HG02763 (cell line): Measurements from ENCODE around the gene PSMB5.
A peak's percentile ranks its signal among the peaks of the same experiment; 100 is the strongest.

Experiments
- ATAC-seq: cut with Tn5 transposase; IDR thresholded peaks from one replicate; pipeline ENCODE4 v1.9.1; 2021; ENCODE audit warnings: mild to moderate bottlenecking, moderate library complexity; ENCODE audit not compliant: unreplicated experiment

PSMB5 gene

DNA sequence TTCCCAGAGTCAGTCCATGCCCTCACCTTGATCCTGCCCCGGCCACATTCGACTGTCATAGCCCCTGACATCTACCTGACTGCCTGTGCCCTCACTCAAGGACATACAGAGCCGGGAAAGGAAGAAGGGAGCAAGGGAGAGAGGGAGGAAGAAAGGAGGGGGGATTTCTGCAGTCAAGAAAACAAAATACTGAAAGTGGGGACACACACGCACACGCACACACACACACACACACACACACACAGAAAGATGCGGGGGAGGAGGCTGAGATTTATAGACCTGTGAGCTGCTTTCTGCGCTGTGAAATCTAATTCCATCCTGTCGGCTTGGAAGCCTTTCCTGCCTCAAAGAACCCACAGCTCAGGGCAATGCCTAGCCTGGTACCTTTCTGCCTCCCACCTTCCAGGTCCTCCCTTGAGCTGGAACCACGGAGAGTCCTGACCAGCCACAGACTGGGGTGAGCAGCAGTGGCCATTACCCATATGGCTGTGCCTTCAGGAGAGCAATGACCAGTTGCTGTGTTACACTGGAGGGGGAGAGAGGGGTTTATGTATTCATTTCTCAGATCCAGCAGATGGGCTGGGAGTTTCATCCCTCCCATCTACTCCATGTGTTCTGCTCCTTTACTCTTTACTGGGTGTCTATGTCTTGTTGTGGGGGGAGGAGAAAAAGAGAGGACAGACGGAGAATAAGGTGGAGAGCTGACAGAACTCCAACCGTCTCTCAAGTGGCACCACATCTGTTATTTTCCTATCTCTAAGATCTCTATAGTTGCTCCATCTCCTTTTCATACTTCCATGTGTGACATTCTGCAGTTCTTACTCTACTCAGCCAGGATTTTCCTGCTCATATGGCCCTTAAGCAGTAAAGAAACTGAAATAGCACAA is 37.7 kb downstream of the PSMB5 start:
- ATAC-seq: no peak

DNA sequence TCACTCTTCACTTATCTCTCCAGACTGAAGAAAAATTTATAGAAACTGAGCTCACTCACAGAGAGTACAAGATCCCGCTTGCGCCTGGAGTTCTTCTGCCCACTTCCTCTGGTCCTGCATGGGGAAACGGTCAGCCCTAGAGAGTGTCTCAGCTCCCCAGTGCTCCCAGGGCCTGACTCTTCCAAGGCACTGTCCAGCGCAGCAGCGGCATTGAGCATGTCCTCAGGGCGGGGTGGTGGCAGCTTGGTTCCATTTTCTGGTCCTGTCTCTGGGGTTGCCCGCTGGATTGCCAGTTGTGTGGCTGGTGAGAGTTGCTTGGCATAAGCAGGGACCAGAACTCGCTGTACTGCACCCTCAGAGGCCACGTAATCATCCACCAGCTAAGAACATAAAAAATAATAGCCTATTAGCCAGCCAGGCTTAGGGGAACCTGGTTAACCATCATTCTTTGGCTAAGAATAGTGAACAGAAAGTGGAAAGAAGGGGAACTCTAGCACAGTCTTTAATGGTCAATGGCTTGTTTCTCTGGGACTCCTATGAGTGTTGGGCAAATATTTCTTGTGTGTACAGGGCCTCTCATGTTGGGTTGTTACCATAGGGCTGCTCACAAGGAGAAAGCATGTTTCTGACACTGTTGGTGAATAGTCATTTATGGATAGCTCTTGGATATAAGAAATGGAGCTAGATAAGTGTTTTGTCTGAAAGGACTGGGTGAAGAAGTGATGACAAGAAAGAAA is 38.6 kb downstream of the PSMB5 start:
- no peak for ATAC-seq

DNA sequence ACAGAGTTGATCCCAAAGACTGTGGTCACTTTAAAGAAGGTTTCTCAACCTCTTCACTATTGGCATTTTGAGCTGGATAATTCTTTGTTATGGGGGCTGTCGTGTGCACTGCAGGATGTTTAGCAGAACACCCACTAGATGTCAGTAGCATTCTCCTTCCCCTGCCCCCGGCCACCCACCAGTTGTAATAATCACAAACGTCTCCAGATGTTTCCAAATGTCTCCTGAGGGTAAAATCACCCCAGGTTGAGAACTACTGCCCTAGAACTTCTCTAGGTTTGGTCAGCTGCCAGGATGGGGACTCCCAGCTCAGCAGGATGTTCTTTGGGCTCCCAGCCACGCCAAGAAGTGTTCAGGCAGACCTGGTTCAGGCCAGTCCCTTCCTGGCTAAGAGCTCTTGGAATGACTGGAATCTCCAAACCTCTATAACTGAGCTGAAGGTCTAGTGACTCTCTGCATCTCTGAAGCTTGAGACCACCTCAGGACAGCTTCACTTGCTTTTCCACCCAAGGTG is 39.9 kb downstream of the PSMB5 start:
- no peak for ATAC-seq

DNA sequence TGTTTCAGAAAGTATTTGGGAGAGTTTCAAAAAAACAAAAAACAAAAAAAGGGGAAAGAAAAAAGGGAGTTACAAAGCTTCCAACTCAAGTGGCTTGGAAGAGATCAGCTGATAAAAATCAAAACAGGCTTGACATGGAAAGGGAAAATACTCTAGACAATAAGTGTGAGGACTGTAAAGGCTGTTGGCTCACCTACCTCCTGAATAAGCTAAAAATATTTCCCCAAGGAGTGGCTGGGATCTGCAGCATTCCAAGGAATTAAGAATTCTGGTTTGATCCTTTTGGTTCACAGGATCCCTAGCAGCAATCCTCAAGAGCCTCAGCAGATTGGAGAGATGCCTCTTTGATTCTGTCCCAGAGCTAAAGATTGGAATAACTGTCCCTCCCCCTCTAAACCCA is 41.2 kb downstream of the PSMB5 start:
- no peak for ATAC-seq

DNA sequence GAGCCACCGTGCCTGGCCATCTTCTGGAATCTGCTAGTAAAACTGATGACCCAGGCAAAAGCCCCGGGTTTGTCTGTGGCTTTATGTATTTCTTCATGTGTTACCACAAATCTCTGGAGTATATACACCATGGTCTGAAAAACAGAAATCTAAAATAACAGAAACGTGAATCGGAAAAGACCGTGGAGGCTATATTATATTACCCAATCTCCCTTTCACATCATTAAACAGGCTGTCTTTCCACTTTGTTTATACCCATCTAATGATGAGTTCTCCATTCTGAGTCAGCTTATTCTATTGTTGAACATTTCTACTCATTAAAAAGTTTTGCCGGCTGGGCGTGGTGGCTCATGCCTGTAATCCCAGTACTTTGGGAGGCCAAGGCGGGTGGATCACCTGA is 42.8 kb downstream of the PSMB5 start:
- ATAC-seq: no peak

DNA sequence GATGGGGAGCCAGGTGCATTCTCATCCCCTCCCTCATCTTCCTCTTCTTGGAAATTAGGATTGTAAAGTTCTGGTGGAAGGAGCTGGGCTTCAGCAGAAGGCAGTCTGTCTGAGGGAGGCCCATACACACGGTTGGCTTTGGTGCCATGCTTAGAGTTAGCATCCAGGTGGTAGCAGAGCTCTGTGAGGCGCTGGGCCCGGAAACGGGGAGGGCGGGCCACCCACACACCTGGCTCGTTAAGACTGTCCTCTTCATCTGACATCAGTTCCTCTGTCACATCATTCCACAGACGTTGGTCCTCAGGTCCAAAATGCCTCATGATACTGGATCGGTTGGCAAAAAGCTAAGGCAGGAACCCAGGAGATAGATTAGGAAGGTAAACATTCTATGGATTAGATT is 47.4 kb downstream of the PSMB5 start:
- no peak for ATAC-seq

DNA sequence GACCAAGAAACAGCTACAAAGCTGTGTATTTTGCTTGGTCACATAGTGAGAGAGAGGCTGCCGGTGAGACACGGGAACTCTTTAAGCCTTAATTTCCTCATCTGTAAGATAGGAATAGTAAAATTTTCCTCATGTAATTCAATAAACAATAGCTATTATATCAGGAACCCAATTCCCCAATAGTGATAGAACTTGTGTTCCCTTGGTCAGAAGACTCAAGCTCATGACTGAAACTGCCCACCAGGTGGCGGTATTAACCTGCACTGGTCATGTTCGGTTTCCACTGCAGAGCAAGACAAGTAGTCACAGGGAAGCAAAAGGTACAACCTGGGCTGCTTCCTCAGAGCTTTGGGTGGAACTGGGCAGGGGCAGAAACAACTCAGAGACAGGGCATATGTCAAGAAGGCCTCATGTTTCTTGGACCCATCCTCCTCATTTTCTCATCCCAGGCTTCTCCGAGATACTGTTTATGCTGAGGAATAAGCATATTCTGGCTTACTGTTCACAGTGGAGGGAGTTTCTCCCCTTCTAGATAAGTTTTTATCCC is 48.1 kb downstream of the PSMB5 start:
- peak; percentile 45 for ATAC-seq

DNA sequence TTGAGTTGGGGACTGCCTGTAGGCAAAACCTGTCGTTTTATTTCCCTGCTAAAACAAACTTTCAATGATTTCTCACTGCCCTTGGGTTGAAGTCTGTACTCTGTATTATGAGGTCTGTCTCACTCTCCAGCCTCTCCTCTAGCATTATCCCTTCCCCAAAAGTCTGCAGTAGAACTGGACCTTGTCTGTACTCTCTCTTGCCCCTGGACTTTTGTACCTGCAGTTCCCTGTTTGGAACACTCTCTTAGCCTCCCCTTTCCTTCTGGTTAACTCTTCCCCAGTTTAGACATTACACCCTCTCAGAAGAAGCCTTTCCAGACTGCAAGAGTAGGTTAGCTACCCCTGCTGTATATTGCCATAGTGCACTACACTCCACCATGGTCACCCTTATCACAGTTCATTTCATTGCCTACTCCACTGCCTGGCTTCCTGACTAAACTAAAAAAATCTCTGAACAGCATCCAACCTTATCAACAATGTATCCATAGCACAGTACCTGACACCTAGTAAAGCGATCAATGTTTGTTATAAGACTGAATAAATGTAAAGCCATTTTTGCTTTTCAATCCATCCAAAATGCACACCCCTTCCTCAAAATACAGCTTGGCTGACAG is 48.7 kb downstream of the PSMB5 start:
- no peak for ATAC-seq

DNA sequence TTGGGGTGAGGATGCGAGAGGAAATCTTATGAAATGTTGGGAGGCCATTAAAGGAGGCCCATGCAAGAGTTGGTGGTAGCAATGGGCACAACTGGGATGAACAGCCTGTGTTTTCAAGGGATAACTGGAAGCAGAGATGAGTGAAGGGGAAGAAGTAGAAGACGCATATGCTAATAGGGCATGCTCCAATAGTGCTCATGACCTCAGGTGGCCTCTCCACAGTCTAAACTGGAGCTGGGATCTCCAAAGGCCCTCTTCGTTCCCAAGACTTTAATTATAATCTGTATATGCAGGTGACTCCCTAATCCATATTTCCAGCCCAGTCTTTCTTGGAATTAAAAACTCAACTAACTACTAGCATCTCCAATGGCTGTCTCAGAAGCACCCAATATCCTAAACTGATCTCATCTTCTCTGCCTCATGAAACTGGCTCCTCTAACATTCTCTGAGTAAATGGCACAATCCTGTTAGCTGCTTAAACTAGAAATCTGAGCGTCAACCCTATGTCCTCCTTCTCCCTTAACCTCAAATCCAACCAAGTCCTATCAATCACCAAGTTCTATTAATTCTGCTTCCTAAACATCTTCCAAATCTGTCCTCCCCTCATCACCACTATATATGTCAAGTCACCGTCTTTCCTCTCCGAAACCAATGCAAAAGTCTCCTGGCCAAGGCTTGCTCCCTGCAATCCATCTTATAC is 49.6 kb downstream of the PSMB5 start:
- ATAC-seq: no peak

DNA sequence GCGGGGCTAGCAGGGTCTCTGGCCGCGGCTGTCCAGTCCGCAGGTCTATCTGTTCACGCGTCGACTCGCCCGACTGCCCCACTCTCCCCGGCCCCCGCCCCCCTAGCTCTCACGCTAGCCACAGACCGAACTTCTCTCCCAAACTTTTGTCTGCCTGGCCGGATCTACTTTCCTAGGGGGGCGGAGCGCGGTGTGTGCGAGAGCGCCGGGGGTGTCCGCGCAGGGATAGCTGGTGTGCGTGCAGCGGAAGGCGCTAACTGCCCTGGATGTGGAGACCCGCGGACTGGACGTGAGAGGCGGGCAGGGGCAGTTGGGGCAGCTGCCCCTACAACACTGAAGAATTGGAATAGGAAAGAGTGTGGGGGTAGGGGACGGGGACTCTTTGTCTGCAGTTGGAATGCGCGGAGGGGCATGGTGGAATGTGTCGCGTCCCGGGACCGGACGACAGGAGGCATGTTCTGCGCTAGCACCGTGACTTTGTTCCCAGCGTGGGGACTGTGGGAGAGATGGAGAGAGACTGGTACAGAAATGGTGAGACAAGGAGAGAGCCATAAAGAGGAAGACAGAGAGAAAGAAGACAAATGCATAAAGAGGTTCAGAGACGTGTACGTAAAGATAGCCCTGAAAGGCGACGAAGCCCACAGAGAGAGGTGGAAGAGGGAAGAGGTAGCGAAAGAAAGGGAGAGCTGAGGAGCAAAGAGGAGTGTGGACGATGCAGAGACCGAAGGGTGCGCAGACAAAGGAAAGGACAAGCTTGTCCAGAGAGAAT is 52.0 kb downstream of the PSMB5 start, which contains the start of gene AJUBA:
Gene AJUBA (minus strand): TSS at position 75 of the 769 bp plus-strand sequence. CDS start 285 bp downstream, outside the sequence.
- ATAC-seq: no peak

DNA sequence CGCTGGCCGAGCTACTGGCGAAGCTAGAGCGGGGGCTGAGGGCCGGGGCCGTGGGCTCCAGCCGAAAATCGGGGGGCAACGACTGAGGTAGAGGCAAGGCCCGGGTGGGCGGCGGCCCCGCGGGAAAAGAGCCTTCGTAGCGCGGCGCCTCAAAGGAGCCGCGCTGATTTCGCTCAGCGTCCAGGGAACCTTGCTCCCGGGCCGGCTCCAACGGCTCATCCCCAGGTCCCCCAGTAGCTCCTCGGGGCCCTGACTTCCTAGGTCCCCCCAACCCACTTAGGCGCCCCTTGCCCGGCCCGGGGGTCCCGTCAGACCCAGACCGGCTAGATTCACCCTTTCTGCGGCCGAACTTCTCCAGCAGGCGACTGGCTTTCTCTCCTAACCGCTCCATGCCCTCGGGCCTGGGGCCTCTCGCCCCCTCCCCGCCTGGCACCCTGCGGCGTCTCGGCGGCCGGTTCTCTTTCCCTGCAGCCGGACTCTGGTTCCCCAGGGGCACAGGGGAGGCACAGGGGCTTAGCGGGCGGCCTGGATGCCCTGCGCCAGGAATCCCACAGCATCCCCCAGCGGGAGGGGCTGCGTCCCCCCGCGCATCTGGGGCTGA is 52.7 kb downstream of the PSMB5 start:
- ATAC-seq: no peak

DNA sequence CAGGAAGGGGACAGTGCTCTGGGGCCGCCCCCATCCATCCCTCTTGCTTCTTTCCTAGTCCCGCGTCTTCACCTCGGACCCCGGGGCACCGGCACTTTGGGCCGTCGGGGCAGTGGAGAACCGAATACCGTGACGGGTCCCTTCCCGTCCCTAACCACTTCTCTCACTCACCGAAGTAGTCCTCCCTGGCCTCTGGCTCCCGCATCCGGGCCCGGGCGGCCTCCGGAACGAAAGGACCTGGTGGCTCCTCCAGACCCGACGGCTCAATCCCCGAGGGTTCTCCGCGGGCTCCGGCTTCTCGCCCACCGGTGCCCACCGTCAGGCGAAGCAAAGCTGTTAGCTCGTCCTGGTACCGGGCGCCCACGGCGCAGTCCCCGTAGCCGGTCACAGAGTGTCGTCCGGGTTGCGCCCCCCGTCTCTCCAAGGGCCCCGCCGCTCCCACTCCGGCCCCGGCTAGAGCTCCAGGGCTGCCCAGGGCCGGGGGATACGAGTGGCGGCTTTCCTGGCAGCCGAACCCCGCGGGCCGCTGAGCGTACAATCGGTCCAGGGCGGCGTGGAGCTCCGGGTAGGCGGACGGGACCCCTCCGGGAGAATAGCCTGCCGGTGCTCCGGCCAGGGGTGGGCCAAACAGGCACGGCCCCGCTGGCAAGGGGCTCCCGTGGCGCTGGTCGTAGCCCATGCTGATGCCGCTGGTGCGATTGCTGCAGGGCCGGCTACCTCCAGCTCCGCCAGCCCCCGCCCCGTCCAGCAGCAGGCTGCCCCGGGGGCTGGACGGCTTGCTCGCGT is 53.4 kb downstream of the PSMB5 start:
- ATAC-seq: no peak

DNA sequence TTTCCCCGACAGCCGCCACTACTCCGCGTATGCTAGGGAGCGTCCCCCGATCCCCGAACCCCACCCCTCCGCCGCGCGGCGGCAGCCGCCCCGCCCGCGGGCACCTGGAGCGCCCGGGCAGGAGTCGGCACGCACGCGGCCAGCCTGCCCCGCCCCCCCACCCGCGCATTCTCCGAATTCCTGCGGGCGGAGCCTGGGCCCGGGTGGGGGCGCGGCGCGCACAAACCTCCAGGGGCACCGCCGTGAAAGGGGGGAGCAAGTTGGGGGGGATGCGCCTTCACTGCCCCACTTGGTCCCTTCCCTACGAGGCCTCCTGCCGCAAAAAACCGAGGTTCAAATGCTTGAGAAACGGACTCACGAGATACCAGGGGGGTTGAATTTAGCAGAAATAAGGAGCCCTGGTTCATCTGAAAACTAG is 54.0 kb downstream of the PSMB5 start:
- no peak for ATAC-seq

DNA sequence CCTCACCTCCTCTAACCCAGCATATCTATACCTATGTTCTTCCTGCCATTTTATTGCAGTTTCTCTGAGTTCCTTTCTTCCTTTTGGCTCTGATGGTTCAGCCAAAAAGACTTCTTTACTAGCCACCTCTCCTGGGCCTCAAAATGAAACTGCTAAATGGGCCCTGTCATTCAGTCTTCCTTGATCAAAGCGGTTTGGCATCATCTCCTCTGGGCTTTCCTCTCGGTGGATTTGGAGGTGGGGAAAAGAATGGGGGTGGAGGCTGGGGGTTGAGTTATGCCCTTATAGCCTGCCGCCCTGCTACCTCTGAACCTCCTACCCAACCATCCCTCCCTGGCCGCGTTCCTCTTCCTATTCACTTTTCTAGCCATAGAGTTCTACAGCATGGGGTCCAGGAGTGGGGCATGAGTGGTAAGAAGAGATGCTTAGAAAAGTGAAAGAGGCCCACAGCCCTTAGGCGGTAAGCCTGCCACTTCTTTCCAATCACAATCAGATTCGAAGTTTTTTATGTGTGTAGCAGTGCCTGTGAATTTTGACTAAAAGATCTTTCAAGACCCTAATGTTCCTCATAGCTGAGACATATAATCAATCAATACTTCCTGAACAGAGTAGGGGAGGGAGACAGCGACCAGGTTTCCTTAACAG is 54.8 kb downstream of the PSMB5 start:
- no peak for ATAC-seq

DNA sequence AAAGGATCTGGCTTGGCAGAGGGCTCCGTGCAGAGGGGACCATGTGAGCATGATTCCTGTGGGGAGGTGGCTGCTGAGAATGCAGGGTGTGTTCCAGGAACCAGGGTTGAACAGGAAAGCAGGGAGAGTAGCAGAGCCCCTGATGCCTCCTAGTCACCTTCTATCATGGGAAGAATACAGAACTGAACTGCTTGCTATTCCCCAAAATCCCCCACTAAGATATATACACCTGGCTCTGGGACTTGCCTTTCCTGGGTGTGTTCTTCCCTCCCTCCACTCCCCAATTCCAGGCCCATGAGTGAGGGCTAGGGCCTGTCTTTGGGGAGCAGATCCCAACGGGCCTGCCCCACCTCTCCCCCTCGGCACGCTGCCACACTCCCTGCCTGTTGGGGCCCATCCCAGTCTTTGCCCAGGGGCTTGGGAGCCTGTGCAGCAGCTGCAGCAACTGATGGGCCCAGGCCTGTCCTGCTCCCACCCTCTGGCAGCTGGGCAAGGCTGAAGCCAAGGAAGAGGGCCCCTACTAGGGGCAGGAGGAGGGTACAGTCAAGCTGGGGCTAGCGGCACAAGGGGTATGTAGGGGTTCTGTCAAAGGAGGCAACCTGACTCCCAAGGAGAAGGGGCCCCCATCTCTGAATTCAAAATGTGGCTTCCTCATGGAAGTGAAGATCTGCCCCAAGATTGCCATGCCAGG is 55.6 kb downstream of the PSMB5 start:
- no peak for ATAC-seq

DNA sequence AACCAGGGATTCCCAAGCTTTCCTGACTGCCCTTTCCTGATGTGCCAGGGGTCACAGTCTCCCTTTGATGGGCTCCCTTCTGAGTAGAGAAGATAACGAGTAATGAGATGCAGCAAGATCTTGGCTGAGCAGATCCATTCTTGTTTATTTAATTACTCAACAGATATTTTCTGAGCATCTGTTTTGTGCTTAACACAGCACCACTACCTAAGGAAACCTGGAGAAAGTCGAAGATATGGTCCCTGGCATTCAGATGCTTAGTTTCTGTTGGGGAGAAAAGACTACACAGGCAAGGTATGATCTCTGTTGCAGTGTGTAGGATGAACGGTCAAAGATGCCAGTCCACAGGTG is 56.2 kb downstream of the PSMB5 start:
- ATAC-seq: no peak

DNA sequence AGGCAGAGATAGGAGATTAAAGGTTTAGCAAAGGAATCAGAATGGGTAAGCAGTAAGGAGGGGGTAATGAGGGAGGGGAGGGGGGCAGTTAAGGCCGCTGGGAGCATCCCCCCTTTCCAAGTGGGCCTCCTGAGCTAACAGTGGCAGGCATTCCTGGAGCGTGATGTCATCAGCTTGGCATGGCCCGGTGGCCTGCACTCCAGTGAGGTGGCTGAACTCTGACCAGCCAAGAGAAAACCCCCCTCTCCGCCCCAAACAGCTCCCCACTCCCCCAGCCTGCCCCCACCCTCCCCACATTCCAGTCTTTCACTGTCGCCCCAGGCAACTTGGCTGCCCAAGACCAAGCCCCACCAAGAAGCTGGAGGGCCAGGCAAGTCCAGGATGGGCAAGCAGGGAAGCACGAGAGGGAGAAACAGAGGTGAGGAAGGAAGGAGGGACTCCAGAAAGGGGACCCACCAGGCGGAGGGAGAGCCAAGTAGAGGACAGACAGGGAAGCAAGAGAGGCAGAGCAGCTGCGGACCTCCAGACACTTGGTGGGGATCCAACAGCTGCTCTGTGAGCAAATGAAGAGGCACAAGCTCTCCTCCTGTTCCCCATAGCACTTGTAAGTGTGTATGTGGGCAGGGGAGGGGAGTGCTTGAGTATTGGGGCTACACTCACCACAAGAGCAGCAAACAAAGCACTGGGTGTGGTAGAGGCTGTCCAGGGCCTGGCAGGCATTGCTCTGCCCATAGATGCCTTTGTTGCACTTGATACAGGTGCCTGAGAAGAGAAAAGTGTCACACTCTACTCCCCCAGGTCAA is 56.8 kb downstream of the PSMB5 start:
- no peak for ATAC-seq
